Fibroblast of the aortic adventitia (primary cell): ENCODE measurements around the gene LMAN1. TPM values are rescaled to one million over a fixed set of nuclear protein-coding genes. Genes with fewer than 3 reads are reported as not detected.

ENCODE experiments used
- DNase-seq: peaks from one replicate; pipeline ENCODE4 v3.0.0-alpha.2; 2010; ENCODE audit warnings: low read depth
- H3K4me3 ChIP-seq: 2 replicates; pipeline ENCODE4 v1.5.1; 2011; ENCODE audit warnings: low read depth, mild to moderate bottlenecking, control low read depth, low read length, moderate library complexity
- total RNA-seq: library from RNA; depleted of rRNA; stranded (reverse); fragments of >200 nt; gene quantifications from 2 replicates; pipeline ENCODE4 v1.2.3, GENCODE V29; 2012; ENCODE audit warnings: low replicate concordance
- TF ChIP-seq, protein P1 (sequence below): IDR thresholded peaks from 2 replicates; pipeline ENCODE4 v1.5.1; 2011; ENCODE audit warnings: mild to moderate bottlenecking, low read length, control low read depth, inconsistent platforms; ENCODE audit not compliant: insufficient read depth

The LMAN1 gene
- total RNA-seq, 1 donor: 182 TPM

- DNase-seq: no peak
- no peak overlapping the region for H3K4me3 ChIP-seq
- TF ChIP-seq, protein P1, sequence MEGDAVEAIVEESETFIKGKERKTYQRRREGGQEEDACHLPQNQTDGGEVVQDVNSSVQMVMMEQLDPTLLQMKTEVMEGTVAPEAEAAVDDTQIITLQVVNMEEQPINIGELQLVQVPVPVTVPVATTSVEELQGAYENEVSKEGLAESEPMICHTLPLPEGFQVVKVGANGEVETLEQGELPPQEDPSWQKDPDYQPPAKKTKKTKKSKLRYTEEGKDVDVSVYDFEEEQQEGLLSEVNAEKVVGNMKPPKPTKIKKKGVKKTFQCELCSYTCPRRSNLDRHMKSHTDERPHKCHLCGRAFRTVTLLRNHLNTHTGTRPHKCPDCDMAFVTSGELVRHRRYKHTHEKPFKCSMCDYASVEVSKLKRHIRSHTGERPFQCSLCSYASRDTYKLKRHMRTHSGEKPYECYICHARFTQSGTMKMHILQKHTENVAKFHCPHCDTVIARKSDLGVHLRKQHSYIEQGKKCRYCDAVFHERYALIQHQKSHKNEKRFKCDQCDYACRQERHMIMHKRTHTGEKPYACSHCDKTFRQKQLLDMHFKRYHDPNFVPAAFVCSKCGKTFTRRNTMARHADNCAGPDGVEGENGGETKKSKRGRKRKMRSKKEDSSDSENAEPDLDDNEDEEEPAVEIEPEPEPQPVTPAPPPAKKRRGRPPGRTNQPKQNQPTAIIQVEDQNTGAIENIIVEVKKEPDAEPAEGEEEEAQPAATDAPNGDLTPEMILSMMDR: no peak
These were observed 13.5 kb downstream of the LMAN1 start for GRCh38 chr18:59345556-59345955.

DNA sequence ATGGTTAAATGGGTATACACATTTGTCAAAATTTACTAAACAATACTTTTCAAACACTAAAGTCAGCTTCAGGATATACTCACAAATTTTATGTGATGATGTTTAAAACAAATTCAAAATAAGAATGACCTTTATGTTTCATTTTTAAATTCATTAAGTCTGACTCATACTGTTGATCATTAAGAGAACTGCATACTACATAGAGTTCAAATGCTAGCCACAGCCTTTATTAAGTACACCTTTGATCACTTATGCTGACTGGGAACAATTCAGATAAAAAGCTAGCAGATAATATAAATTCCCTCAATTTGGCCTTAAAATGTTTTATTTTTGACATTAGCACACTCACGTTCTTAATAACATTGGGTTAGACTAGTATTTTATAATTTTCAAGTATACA, 14.1 kb downstream of the LMAN1 start:
- TF ChIP-seq, protein P1: no peak
- no peak for DNase-seq
- H3K4me3 ChIP-seq: no peak overlapping the region

- no peak for DNase-seq
- H3K4me3 ChIP-seq: no peak overlapping the region
- TF ChIP-seq, protein P1: no peak
These were observed 15.1 kb downstream of the LMAN1 start for GRCh38 chr18:59343926-59344325.

- DNase-seq: no peak
- H3K4me3 ChIP-seq: no peak overlapping the region
- TF ChIP-seq, protein P1: no peak
These were observed 18.2 kb downstream of the LMAN1 start for GRCh38 chr18:59340817-59341216.

- H3K4me3 ChIP-seq: no peak overlapping the region
- TF ChIP-seq, protein P1: no peak
- no peak for DNase-seq
These were observed 18.8 kb downstream of the LMAN1 start for GRCh38 chr18:59340312-59340711.

DNA sequence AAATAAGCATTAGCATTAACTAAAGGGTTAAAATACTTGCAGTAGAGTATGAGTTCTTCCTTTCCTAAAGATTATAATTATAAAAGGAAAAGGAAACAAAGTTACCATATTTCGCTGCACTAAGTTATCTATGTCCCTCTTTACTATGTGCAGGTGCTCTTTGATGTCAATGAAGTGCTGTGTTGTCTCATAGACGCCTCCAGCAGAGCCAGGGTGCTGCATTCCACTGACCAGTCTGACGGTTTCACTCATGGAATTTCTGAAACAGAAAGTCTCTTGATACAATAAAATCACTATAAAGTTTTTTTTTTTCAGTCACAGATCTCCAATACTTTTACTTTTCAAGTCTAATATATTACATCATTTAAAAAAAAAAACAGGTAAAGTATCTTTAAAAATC, 26.1 kb downstream of the LMAN1 start:
- no peak overlapping the region for H3K4me3 ChIP-seq
- TF ChIP-seq, protein P1: no peak
- no peak for DNase-seq

DNA sequence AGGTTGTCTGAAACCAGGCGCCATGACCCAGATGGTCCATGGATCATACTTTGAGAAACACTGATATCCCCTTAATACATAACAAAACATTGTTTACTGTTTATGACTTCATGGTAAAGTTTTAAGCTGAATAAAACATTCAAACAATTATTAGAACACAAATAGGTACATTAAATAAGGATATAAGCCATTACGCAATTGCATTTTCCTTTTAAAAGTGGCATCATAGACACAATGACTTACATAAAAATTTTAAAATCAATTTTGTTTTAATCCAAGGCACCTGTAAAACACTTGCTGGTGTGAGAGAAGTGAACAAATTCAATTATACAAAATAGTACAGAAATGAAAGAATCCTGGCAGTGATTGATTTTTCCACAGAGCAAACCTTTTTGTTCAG, 30.4 kb downstream of the LMAN1 start:
- DNase-seq: no peak
- H3K4me3 ChIP-seq: no peak overlapping the region
- TF ChIP-seq, protein P1: no peak
